T-helper 17 cell (primary cell): ENCODE data around the gene P2RY12. TPM values are rescaled to one million over a fixed set of nuclear protein-coding genes. Genes with fewer than 3 reads are reported as not detected.

Experiments
- total RNA-seq, 4 donors: library from RNA in 2 of 4; stranded (reverse) in 2 of 4; gene quantifications; one replicate each; pipeline ENCODE4 v1.2.3 and lab custom pipeline; 2022 to 2026

The P2RY12 gene
- total RNA-seq, 2 donors from 2014 or later = 0.62 to 19.8 TPM

Other genes starting within 250 kb of the P2RY12 start
- 10 to 100 TPM; 20.7 to 33.8 TPM for gene GPR171, start 181.5 kb downstream of the P2RY12 start, total RNA-seq
- gene P2RY14, start 106.2 kb downstream of the P2RY12 start, total RNA-seq = under 1 TPM; 0.26 to 0.90 TPM
- not detected for gene GPR87, start 67.9 kb downstream of the P2RY12 start, total RNA-seq
- gene P2RY13, start 55.2 kb downstream of the P2RY12 start, total RNA-seq = under 1 TPM; 0.26 to 0.82 TPM
- under 1 TPM in 1 of 2 donors, not detected in 1; 0.22 TPM for gene IGSF10, start 76.3 kb upstream of the P2RY12 start, total RNA-seq